Sigmoid colon (tissue), 3 donors: ENCODE data around the gene CAB39L.

Experiments
- CTCF ChIP-seq, 4 experiments: fragments of 450-650 bp in 3 of 4; fragments of 200-600 bp in 1 of 4; IDR thresholded peaks; one replicate each; pipeline ENCODE4 v1.5.1; 2016 to 2019; ENCODE audit warnings: antibody characterized with exemption in 4 of 4, mild to moderate bottlenecking in 3 of 4, moderate library complexity in 2 of 4
- POLR2A ChIP-seq, 2 donors: fragments of 450-650 bp; IDR thresholded peaks; one replicate each; pipeline ENCODE4 v1.6.1; 2016; ENCODE audit warnings: antibody characterized with exemption in 2 of 2, mild to moderate bottlenecking in 2 of 2, moderate library complexity in 2 of 2

DNA sequence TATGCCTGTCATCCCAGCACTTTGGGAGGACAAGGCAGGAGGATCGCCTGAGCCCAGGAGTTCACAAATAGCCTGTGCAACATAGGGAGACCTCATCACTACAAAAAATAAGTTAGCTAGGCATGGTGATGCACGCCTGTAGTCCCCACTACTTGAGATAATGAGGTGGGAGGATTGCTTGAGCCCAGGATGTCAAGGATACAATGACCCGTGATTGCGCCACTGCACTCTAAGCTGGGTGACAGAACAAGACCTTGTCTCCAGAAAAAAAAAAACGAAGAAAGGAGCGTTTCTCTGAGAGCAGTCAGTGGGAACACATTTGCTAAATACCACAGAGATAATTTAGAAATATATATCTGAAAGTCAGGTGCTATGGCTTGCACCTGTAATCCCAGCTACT lies 184.3 kb downstream of the CAB39L start:
- TF ChIP-seq CTCF (IDR thresholded peaks at IDR 0.05), result no peak
- TF ChIP-seq POLR2A (IDR thresholded peaks at IDR 0.05), result no peak
